ENCODE data around the gene C6orf62. TPM values are rescaled to one million over a fixed set of nuclear protein-coding genes. Genes with fewer than 3 reads are reported as not detected.

Gene C6orf62
- total and polyA plus RNA-seq, 11 donors: 20.8 to 92.8 (median 40.7) TPM

DNA sequence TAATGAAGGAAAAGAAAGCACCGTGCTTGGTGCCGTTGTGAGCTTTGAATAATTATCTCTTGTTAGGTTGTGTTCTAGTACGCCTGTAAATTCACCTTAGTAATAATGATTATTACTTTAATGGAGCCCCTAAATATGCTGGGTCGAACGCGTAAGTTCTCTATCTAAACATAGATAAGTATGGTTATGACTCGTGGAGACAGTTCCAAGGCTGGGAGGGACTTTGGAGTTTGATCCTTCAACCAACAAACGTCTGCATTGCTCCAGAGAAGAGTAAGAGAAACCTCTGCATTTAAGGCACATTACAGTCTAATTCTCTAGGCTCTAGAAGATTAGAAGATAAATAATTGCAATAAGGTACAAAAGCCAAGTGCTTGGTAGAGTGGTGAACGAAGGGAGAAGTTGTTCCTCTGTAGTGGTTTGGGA lies 51.6 kb downstream of the C6orf62 start:
- peaks cover 0 to 40% (median 26%) of the 10 kb centered on the region in 12 donors for H3K4me1 ChIP-seq
- no peaks in the 10 kb centered on the region for H3K27me3 ChIP-seq
- intact Hi-C loops (cut with DNase I): loop anchor here in 6 of 10 donors (1.0 to 5.0 kb wide), 3 partner anchors 50 to 84 kb away; partner anchors contain the start of gene C6orf62 (in 3 of the 6)
- peaks cover 0 to 11% (median 0%) of the 10 kb centered on the region in 12 donors for H3K9me3 ChIP-seq
- ATAC-seq (peak in 1 of 4 donors; percentile 21), DNase-seq (no peak)
- WGBS, 4 donors: 2 to 5% (median 3%) methylated on average over 9 of the region's 9 CpGs
- no peak for TF ChIP-seq POLR2A (IDR thresholded peaks at IDR 0.05)
- TF ChIP-seq, protein P1, sequence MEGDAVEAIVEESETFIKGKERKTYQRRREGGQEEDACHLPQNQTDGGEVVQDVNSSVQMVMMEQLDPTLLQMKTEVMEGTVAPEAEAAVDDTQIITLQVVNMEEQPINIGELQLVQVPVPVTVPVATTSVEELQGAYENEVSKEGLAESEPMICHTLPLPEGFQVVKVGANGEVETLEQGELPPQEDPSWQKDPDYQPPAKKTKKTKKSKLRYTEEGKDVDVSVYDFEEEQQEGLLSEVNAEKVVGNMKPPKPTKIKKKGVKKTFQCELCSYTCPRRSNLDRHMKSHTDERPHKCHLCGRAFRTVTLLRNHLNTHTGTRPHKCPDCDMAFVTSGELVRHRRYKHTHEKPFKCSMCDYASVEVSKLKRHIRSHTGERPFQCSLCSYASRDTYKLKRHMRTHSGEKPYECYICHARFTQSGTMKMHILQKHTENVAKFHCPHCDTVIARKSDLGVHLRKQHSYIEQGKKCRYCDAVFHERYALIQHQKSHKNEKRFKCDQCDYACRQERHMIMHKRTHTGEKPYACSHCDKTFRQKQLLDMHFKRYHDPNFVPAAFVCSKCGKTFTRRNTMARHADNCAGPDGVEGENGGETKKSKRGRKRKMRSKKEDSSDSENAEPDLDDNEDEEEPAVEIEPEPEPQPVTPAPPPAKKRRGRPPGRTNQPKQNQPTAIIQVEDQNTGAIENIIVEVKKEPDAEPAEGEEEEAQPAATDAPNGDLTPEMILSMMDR (IDR thresholded peaks at IDR 0.05): no peak
- peaks cover 0 to 26% (median 17%) of the 10 kb centered on the region in 9 donors for H3K36me3 ChIP-seq
- peak overlapping the region; percentile 77 to 96 (median 89) for H3K27ac ChIP-seq
- peak overlapping the region; percentile 41 to 99 (median 83) for H3K4me3 ChIP-seq

- ATAC-seq (peak; percentile 99 to 100 (median 100)), DNase-seq (peak; percentile 96 to 99 (median 97))
- 0 to 1% (median 0%) methylated on average over 55 to 62 of the region's 62 CpGs for WGBS, 4 donors
- intact Hi-C loops (cut with DNase I): loop anchor here in 7 of 10 donors (1.0 to 5.0 kb wide), 4 partner anchors 50 to 84 kb away; partner anchors contain the start of gene C6orf62 (in 3 of the 7)
- Histone ChIP-seq H3K9me3 (peaks cover 0 to 11% (median 0%) of the 10 kb centered on the region in 12 donors), H3K4me1 (peaks cover 0 to 40% (median 26%) of the 10 kb centered on the region in 12 donors), H3K27me3 (no peaks in the 10 kb centered on the region), H3K27ac (peak within 1 kb of the TSS; percentile 77 to 96 (median 89)), H3K4me3 (peak within 1 kb of the TSS; percentile 70 to 99 (median 83)), H3K36me3 (peaks cover 0 to 32% (median 19%) of the 10 kb centered on the region in 9 donors)
- peak in 1 of 2 donors; percentile 75 for TF ChIP-seq POLR2A (IDR thresholded peaks at IDR 0.05)
- TF ChIP-seq, protein P1 (IDR thresholded peaks at IDR 0.05): peak in 11 of 12 donors; percentile 31 to 72 (median 50)
Measured at GRCh38 chr6:24666641-24667377, 52.1 kb downstream of the C6orf62 start, which contains the start of the genes ACOT13 and TDP2. TSS of gene ACOT13 (plus strand) at chr6:24667077. CDS start at chr6:24667264, 187 bp downstream. TSS of gene TDP2 (minus strand) at chr6:24666899. CDS start at chr6:24666862, 37 bp downstream.

DNA sequence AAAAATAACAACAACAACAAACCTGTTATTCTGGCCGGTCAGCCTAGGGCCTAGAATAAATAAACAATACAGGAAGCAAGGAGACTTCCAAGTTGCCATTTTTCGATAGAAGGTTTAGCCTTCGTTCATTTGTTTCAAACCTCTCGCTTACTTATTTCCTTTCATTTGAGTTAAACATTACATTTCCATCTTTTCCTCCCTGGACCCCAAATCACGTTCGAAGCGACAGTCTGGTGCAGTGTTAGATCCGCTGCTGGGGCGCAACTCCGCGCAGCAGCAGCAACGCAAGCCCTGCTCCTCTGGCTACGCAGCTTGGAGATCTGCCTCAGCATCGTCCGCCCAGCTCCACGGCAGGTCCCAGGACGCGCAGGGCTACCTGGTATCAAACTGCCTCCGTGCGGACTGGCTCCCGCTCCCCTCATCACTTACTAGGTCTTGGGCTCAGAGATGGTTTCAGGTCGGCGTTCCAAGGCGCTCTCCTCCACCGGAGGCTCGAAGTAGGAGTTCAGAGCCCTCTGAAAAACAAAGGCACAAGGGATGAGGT lies 52.8 kb downstream of the C6orf62 start:
- Histone ChIP-seq H3K27me3 (no peaks in the 10 kb centered on the region), H3K36me3 (peaks cover 0 to 38% (median 19%) of the 10 kb centered on the region in 9 donors), H3K4me3 (peak overlapping the region; percentile 70 to 99 (median 83)), H3K27ac (peak overlapping the region; percentile 77 to 96 (median 89)), H3K4me1 (peaks cover 0 to 40% (median 26%) of the 10 kb centered on the region in 12 donors), H3K9me3 (peaks cover 0 to 10% (median 0%) of the 10 kb centered on the region in 12 donors)
- WGBS, 4 donors: 0 to 1% (median 1%) methylated on average over 24 to 26 of the region's 26 CpGs
- DNase-seq: peak in 3 of 5 donors; percentile 35 to 40 (median 36)
- intact Hi-C loops (cut with DNase I): loop anchor here in 7 of 10 donors (1.0 to 5.0 kb wide), 3 partner anchors 51 to 55 kb away; partner anchors contain the start of gene C6orf62 (in 3 of the 7)
- peak; percentile 35 to 50 (median 45) for ATAC-seq
- TF ChIP-seq, protein P1 (IDR thresholded peaks at IDR 0.05): no peak
- no peak for TF ChIP-seq POLR2A (IDR thresholded peaks at IDR 0.05)

All from heart left ventricle (tissue), 16 donors.